GM10248 (cell line): ENCODE results near the gene GRK5.

Source experiments
- CTCF ChIA-PET: fragments of 300-600 bp; sonication (Branson Sonifier 250); formaldehyde crosslinking; extraction: SDS; loops from one replicate; lab custom pipeline; 2021; ENCODE audit warnings: antibody characterized with exemption; lab: Yijun Ruan, JAX
- POLR2A ChIA-PET: fragments of 350-650 bp; sonication (Branson Sonifier 250); formaldehyde crosslinking; extraction: SDS; loops from one replicate; lab custom pipeline; 2020; ENCODE audit warnings: antibody characterized with exemption; lab: Yijun Ruan, JAX
- DNase-seq: peaks from one replicate; pipeline ENCODE4 v3.0.0; 2012; ENCODE audit errors: extremely low spot score
- TF ChIP-seq, protein P1 (sequence below): IDR thresholded peaks from 2 replicates; pipeline ENCODE4 v1.5.1; 2012; ENCODE audit warnings: mild to moderate bottlenecking, low read depth; ENCODE audit errors: extremely low read depth, missing control alignments, control extremely low read depth

The GRK5 gene

DNA sequence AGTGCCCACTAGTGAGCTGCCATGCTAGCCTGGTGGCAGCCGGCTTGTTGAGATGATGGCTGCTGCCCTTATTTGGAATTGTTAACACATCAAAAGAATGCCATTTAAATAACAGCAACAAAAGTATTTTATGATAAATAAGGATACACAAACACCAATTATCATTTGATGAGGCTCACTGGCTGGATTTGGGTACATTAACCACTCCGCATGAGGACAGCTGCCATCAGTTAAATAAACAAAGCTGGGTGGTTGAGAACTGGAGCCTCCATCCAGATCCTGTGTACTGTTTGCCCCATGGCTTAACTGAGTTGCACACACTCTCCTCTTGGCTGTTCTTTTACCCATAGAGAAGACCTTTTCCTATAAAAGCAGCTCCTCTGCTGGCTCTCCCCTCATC, 231.3 kb downstream of the GRK5 start:
- DNase-seq, result no peak
- ChIA-PET POLR2A (interaction anchor here (0.6 kb wide), 1 partner anchor 21 kb away, joined by 9 read pairs; no protein-coding TSS in a partner anchor), CTCF (interaction anchor here (0.8 to 1.4 kb wide), 8 partner anchors 10 to 239 kb away, joined by 3 to 8 read pairs (median 4); no protein-coding TSS in a partner anchor)
- TF ChIP-seq, protein P1, sequence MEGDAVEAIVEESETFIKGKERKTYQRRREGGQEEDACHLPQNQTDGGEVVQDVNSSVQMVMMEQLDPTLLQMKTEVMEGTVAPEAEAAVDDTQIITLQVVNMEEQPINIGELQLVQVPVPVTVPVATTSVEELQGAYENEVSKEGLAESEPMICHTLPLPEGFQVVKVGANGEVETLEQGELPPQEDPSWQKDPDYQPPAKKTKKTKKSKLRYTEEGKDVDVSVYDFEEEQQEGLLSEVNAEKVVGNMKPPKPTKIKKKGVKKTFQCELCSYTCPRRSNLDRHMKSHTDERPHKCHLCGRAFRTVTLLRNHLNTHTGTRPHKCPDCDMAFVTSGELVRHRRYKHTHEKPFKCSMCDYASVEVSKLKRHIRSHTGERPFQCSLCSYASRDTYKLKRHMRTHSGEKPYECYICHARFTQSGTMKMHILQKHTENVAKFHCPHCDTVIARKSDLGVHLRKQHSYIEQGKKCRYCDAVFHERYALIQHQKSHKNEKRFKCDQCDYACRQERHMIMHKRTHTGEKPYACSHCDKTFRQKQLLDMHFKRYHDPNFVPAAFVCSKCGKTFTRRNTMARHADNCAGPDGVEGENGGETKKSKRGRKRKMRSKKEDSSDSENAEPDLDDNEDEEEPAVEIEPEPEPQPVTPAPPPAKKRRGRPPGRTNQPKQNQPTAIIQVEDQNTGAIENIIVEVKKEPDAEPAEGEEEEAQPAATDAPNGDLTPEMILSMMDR, result no peak

DNA sequence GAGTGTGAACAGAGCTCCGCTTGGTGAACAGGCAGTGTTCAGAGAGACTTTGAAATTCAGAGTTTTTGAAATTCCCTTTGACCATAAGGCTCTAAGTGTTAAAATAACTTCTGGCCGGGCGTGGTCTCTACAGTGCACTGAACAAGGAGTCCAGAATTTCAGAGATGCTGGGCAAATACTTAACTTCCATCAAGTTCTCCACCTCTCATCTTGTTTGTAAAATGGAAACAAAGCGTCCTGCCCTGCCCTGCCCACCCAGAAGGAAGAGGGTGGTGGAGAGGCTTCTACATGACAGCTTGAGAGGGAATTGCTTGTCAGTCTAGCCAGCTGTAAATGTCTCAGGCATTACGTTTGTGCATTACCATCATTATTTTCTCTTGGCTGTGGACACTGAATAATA, 232.6 kb downstream of the GRK5 start:
- ChIA-PET CTCF (interaction anchor here (1.2 to 1.9 kb wide), 5 partner anchors 8 to 237 kb away, joined by 3 to 5 read pairs (median 4); no protein-coding TSS in a partner anchor), POLR2A (no interaction called here)
- TF ChIP-seq, protein P1, result no peak
- DNase-seq, result no peak

DNA sequence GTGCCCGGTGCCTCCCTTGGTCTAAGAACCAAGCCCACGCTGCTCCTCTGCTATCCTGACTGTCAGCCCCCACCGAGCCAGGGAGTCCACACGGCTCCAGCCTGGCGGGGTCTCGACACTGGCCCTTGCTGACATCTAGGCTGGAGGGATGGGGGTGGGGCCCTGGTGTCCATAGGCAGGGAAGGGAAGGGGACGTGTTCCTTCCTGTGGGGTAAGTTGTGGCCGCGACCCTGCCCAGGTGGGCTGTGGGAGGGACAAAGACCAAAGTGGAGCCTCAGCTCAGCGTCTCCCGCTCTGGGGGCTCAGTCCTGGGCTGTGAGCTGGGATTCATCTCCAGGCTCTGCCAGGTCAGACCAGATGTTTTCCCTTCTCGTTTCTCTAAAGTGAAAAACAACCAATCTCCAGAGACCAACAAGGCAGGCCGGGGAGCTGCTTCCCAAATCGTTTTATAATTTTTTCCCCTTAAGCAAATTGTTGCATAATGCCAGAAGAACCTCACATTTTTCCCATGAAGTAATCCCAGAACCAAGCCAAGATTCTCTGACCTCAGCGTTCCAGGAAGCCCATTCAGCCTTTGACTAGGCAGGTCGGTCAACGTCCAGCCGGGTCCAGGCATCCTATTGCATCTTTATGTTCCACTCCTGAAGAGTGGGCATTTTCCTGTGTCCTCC, 233.9 kb downstream of the GRK5 start:
- no peak for DNase-seq
- ChIA-PET POLR2A (no interaction called here), CTCF (interaction anchor here (1.3 to 8.9 kb wide), 3 partner anchors 10 to 239 kb away, joined by 3 to 131 read pairs (median 4); partner anchors contain the start of gene GRK5)
- TF ChIP-seq, protein P1, result no peak

DNA sequence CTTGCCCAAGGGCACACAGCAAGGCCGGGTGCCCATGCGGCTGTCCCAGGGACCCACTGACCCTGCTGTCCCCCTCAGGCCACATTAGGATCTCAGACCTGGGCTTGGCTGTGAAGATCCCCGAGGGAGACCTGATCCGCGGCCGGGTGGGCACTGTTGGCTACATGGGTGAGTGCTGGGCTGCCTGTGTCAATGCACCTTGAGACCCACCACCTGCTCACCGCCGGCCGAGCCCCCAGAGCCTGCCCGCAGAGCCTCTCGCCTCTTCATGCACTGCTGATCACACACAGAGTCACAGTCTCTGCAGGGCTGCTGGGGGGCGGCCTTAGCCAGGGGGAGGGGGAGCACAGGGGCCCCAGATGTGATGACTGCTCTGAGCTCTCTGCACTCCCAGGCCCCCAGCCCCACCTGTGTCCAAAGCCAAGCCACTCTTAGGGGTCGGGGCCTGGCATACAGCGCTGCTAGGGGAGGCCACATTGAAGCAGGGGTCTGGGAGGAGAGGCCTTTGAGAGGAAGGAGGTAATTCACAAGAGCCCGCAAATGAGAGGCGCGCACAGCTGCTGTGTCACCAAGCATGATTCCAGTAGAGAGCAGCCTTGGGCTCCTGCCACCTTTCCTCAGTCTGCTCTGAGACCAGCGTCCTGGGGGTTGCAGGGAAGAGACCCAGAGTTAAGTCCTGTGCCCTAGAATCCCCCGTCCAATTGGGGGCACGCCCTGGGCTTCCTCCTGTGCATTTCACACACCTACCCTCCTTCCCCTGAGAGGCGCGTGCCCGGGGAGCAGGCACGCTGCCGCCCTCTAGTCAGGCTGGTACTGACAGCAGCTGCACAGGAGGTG, 234.8 kb downstream of the GRK5 start:
- TF ChIP-seq, protein P1, result peak; percentile 2
- DNase-seq, result no peak
- ChIA-PET POLR2A (no interaction called here), CTCF (interaction anchor here (1.3 to 8.9 kb wide), 3 partner anchors 23 to 239 kb away, joined by 3 to 131 read pairs (median 39); partner anchors contain the start of gene GRK5)

DNA sequence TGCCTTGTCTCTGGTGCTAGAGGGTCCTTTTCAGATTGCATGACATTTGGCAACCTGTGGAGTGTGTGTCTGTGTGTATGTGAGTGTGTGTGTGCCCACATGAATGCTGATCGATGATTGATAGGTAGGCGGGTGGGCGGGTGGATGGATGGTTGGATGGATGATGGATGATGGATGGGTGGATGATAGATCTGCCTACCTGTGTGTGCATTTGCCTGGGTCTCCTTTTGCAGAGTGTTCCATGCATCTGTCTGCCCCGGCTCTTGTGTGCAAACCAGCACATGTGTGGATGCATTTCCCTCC, 235.3 kb downstream of the GRK5 start:
- no peak for DNase-seq
- ChIA-PET POLR2A (no interaction called here), CTCF (interaction anchor here (0.9 to 8.9 kb wide), 9 partner anchors 10 to 248 kb away, joined by 3 to 131 read pairs (median 10); partner anchors contain the start of gene GRK5)
- TF ChIP-seq, protein P1, result no peak

DNA sequence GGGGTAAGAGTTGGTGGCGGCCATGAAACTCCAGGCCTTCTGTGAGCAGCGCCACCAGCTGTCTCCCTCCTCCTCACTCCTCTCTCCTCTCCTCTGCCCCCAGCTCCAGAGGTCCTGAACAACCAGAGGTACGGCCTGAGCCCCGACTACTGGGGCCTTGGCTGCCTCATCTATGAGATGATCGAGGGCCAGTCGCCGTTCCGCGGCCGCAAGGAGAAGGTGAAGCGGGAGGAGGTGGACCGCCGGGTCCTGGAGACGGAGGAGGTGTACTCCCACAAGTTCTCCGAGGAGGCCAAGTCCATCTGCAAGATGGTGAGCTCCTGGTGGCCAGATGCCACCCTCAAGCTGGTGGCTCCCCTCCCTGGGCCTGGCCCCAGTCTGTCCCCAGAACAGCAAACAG, 236.1 kb downstream of the GRK5 start:
- TF ChIP-seq, protein P1, result no peak
- no peak for DNase-seq
- ChIA-PET POLR2A (no interaction called here), CTCF (interaction anchor here (0.9 to 8.9 kb wide), 12 partner anchors 10 to 285 kb away, joined by 3 to 131 read pairs (median 6); partner anchors contain the start of gene GRK5)
